WTC11 (cell line): ENCODE data around the gene EIF4G3. TPM values are rescaled to one million over a fixed set of nuclear protein-coding genes. Genes with fewer than 3 reads are reported as not detected.

ENCODE experiments used
- ATAC-seq: fragments of 200-7000 bp; cut with Tn5 transposase; 2 replicates; pipeline ENCODE4 v1.10.0; 2021; ENCODE audit warnings: mild to moderate bottlenecking, moderate library complexity
- CTCF ChIA-PET: fragments of 300-600 bp; sonication (Branson Sonifier 250); formaldehyde crosslinking; loops from one replicate; lab custom pipeline; 2021; ENCODE audit warnings: antibody characterized with exemption; lab: Charles Lee
- POLR2A ChIA-PET: fragments of 350-600 bp; sonication (Branson Sonifier 250); formaldehyde crosslinking; loops from one replicate; lab custom pipeline; 2021; ENCODE audit warnings: antibody characterized with exemption; lab: Charles Lee
- DNase-seq: peaks from one replicate; pipeline ENCODE4 v3.0.0; 2021; ENCODE audit warnings: low spot score
- H3K27ac Mint-ChIP-seq: 2 replicates; pipeline ENCODE4 v1.8.0; 2021; ENCODE audit warnings: mixed read lengths
- H3K27me3 Mint-ChIP-seq: 2 replicates; pipeline ENCODE4 v1.8.0; 2021; ENCODE audit warnings: low read depth, mild to moderate bottlenecking, moderate library complexity, mixed read lengths
- H3K36me3 Mint-ChIP-seq: 2 replicates; pipeline ENCODE4 v1.8.0; 2021; ENCODE audit warnings: mixed read lengths
- H3K4me1 Mint-ChIP-seq: 2 replicates; pipeline ENCODE4 v1.8.0; 2022; ENCODE audit warnings: mixed read lengths
- H3K4me3 Mint-ChIP-seq: 2 replicates; pipeline ENCODE4 v1.8.0; 2021; ENCODE audit warnings: mild to moderate bottlenecking, moderate library complexity, mixed read lengths
- H3K9me3 Mint-ChIP-seq: 2 replicates; pipeline ENCODE4 v1.8.0; 2021; ENCODE audit warnings: mixed read lengths
- CTCF ChIP-seq: fragments of 200-600 bp; IDR thresholded peaks from 2 replicates; pipeline ENCODE4 v1.8.0; 2022; ENCODE audit warnings: antibody characterized with exemption
- FOXP1 ChIP-seq: sonication (generic); formaldehyde crosslinking; IDR thresholded peaks from 2 replicates; pipeline ENCODE4 v1.8.0; 2022; ENCODE audit warnings: missing genetic modification reagents, mild to moderate bottlenecking, moderate library complexity, borderline replicate concordance
- HMGXB4 ChIP-seq: sonication (generic); formaldehyde crosslinking; IDR thresholded peaks from 2 replicates; pipeline ENCODE4 v1.8.1; 2023; ENCODE audit warnings: mild to moderate bottlenecking, moderate library complexity, missing genetic modification reagents
- IRF2 ChIP-seq: sonication (generic); formaldehyde crosslinking; IDR thresholded peaks from 2 replicates; pipeline ENCODE4 v1.8.0; 2022; ENCODE audit warnings: low read depth, missing genetic modification reagents, borderline replicate concordance
- JUN ChIP-seq: sonication (generic); formaldehyde crosslinking; IDR thresholded peaks from 2 replicates; pipeline ENCODE4 v1.8.0; 2023; ENCODE audit warnings: mild to moderate bottlenecking, missing genetic modification reagents
- NFE2L1 ChIP-seq: sonication (generic); formaldehyde crosslinking; IDR thresholded peaks from 2 replicates; pipeline ENCODE4 v1.8.1; 2023; ENCODE audit warnings: missing genetic modification reagents
- PRRX2 ChIP-seq: fragments of 250-450 bp; sonication (Bioruptor Pico); IDR thresholded peaks from 2 replicates; pipeline ENCODE4 v1.8.0; 2021; ENCODE audit warnings: mild to moderate bottlenecking
- SMAD4 ChIP-seq: sonication (generic); formaldehyde crosslinking; IDR thresholded peaks from 2 replicates; pipeline ENCODE4 v1.8.0; 2022; ENCODE audit warnings: mild to moderate bottlenecking, missing genetic modification reagents
- SP1 ChIP-seq: sonication (generic); formaldehyde crosslinking; conservative IDR thresholded peaks from 2 replicates; pipeline ENCODE4 v1.8.1; 2022; ENCODE audit warnings: missing genetic modification reagents
- USF2 ChIP-seq: sonication (generic); formaldehyde crosslinking; IDR thresholded peaks from 2 replicates; pipeline ENCODE4 v1.8.1; 2023; ENCODE audit warnings: mild to moderate bottlenecking, missing genetic modification reagents, moderate library complexity
- ZBTB21 ChIP-seq: sonication (generic); formaldehyde crosslinking; IDR thresholded peaks from 2 replicates; pipeline ENCODE4 v1.8.1; 2023; ENCODE audit warnings: mild to moderate bottlenecking, missing genetic modification reagents, borderline replicate concordance
- ZNF121 ChIP-seq: sonication (generic); formaldehyde crosslinking; IDR thresholded peaks from 2 replicates; pipeline ENCODE4 v1.8.0; 2023; ENCODE audit warnings: missing genetic modification reagents
- ZNF219 ChIP-seq: sonication (generic); formaldehyde crosslinking; IDR thresholded peaks from 2 replicates; pipeline ENCODE4 v1.8.0; 2023; ENCODE audit warnings: missing genetic modification reagents, mild to moderate bottlenecking, borderline replicate concordance
- ZNF281 ChIP-seq: sonication (generic); formaldehyde crosslinking; IDR thresholded peaks from 2 replicates; pipeline ENCODE4 v1.8.0; 2023; ENCODE audit warnings: mild to moderate bottlenecking, missing genetic modification reagents
- ZNF317 ChIP-seq: sonication (generic); formaldehyde crosslinking; IDR thresholded peaks from 2 replicates; pipeline ENCODE4 v1.8.1; 2023; ENCODE audit warnings: low read depth, mild to moderate bottlenecking, moderate library complexity, missing genetic modification reagents, borderline replicate concordance
- ZNF396 ChIP-seq: fragments of 250-450 bp; sonication (Bioruptor Pico); IDR thresholded peaks from 2 replicates; pipeline ENCODE4 v1.8.0; 2021; ENCODE audit warnings: mild to moderate bottlenecking, moderate library complexity, borderline replicate concordance
- total RNA-seq: library from RNA; stranded (reverse); gene quantifications from 3 replicates; pipeline ENCODE4 v1.2.3, GENCODE V29; 2021

Gene EIF4G3
- total RNA-seq, 1 experiment from 2014 or later: 77.7 TPM

GRCh38 chr1:21077085-21077484 is 99.6 kb downstream of the EIF4G3 start:
- H3K27ac Mint-ChIP-seq: no peak overlapping the region
- POLR2A ChIA-PET: no interaction called here
- peaks cover 3% of the 10 kb centered on the region for H3K36me3 Mint-ChIP-seq
- H3K27me3 Mint-ChIP-seq: no peaks in the 10 kb centered on the region
- ATAC-seq (no peak), DNase-seq (no peak)
- H3K4me3 Mint-ChIP-seq: no peak overlapping the region
- H3K4me1 Mint-ChIP-seq: peaks cover 8% of the 10 kb centered on the region
- H3K9me3 Mint-ChIP-seq: no peaks in the 10 kb centered on the region
- CTCF ChIA-PET: no interaction called here
- no peak for TF ChIP-seq ZNF281
- peak; percentile 83 for TF ChIP-seq ZNF121 (CRISPR knock-in tag)

- DNase-seq (no peak), ATAC-seq (no peak)
- ChIA-PET CTCF (interaction anchor here (1.0 kb wide), 1 partner anchor 11 kb away, joined by 3 read pairs; no protein-coding TSS in a partner anchor), POLR2A (no interaction called here)
- Mint-ChIP-seq H3K4me1 (peaks cover 11% of the 10 kb centered on the region), H3K36me3 (no peaks in the 10 kb centered on the region; the same call in 1 of the 2 replicates), H3K27me3 (no peaks in the 10 kb centered on the region), H3K27ac (no peak overlapping the region), H3K4me3 (no peak overlapping the region), H3K9me3 (no peaks in the 10 kb centered on the region)
- TF ChIP-seq HMGXB4 (CRISPR knock-in tag) (no peak), IRF2 (no peak), ZNF219 (no peak)
Measured at GRCh38 chr1:21072721-21073120, 104.0 kb downstream of the EIF4G3 start.

GRCh38 chr1:21069549-21069948 is 107.1 kb downstream of the EIF4G3 start:
- TF ChIP-seq JUN (CRISPR knock-in tag): no peak
- TF ChIP-seq ZNF317: no peak
- no peak for TF ChIP-seq USF2 (CRISPR knock-in tag)
- no peak for TF ChIP-seq HMGXB4 (CRISPR knock-in tag)
- TF ChIP-seq ZBTB21 (CRISPR knock-in tag): no peak
- no peak for TF ChIP-seq SP1
- TF ChIP-seq PRRX2: no peak
- no peak for TF ChIP-seq NFE2L1
- no peak for TF ChIP-seq FOXP1 (CRISPR knock-in tag)
- no peak for TF ChIP-seq ZNF396
- no peak for TF ChIP-seq SMAD4 (CRISPR knock-in tag)
- no peak for TF ChIP-seq CTCF
- no peak for TF ChIP-seq IRF2
- H3K27ac Mint-ChIP-seq: no peak overlapping the region
- CTCF ChIA-PET: interaction anchor here (0.9 kb wide), 1 partner anchor 126 kb away, joined by 3 read pairs; no protein-coding TSS in a partner anchor

More at GRCh38 chr1:21069549-21069948, 107.1 kb downstream of the EIF4G3 start:
- DNase-seq: no peak
- Mint-ChIP-seq H3K4me1 (peaks cover 11% of the 10 kb centered on the region), H3K36me3 (no peaks in the 10 kb centered on the region; the same call in 1 of the 2 replicates), H3K9me3 (no peaks in the 10 kb centered on the region), H3K4me3 (no peak overlapping the region), H3K27me3 (no peaks in the 10 kb centered on the region)
- POLR2A ChIA-PET: no interaction called here
- no peak for ATAC-seq
